Panc1 (cell line): ENCODE data around the gene TPRG1.

Experiments used
- CTCF ChIP-seq: fragments of 450-650 bp; IDR thresholded peaks from 2 replicates; pipeline ENCODE4 v1.5.1; 2017; ENCODE audit warnings: mild to moderate bottlenecking
- POLR2AphosphoS5 ChIP-seq: IDR thresholded peaks from 2 replicates; pipeline ENCODE4 v1.6.1; 2012; ENCODE audit warnings: mild to moderate bottlenecking, low read depth, low read length, moderate library complexity
- SIN3A ChIP-seq: IDR thresholded peaks from 2 replicates; pipeline ENCODE4 v1.6.1; 2012; ENCODE audit warnings: low read depth, mild to moderate bottlenecking, low read length, moderate library complexity, borderline replicate concordance; ENCODE audit not compliant: insufficient read depth
- TCF7L2 ChIP-seq: IDR thresholded peaks from 2 replicates; pipeline ENCODE4 v1.6.1; 2011; ENCODE audit warnings: mild to moderate bottlenecking, low read depth, low read length, inconsistent platforms
- TF ChIP-seq, protein P1 (sequence below), 2 experiments: IDR thresholded peaks; 2 replicates each; pipeline ENCODE4 v1.6.1; 2011 to 2012; ENCODE audit warnings: low read depth in 2 of 2, control low read depth in 1 of 2, low read length in 1 of 2, mild to moderate bottlenecking in 1 of 2, moderate library complexity in 1 of 2; ENCODE audit not compliant: insufficient read depth in 1 of 2

GRCh38 chr3:189184566-189184965 is 12.8 kb downstream of the TPRG1 start:
- TF ChIP-seq CTCF: no peak
- TF ChIP-seq, protein P1, sequence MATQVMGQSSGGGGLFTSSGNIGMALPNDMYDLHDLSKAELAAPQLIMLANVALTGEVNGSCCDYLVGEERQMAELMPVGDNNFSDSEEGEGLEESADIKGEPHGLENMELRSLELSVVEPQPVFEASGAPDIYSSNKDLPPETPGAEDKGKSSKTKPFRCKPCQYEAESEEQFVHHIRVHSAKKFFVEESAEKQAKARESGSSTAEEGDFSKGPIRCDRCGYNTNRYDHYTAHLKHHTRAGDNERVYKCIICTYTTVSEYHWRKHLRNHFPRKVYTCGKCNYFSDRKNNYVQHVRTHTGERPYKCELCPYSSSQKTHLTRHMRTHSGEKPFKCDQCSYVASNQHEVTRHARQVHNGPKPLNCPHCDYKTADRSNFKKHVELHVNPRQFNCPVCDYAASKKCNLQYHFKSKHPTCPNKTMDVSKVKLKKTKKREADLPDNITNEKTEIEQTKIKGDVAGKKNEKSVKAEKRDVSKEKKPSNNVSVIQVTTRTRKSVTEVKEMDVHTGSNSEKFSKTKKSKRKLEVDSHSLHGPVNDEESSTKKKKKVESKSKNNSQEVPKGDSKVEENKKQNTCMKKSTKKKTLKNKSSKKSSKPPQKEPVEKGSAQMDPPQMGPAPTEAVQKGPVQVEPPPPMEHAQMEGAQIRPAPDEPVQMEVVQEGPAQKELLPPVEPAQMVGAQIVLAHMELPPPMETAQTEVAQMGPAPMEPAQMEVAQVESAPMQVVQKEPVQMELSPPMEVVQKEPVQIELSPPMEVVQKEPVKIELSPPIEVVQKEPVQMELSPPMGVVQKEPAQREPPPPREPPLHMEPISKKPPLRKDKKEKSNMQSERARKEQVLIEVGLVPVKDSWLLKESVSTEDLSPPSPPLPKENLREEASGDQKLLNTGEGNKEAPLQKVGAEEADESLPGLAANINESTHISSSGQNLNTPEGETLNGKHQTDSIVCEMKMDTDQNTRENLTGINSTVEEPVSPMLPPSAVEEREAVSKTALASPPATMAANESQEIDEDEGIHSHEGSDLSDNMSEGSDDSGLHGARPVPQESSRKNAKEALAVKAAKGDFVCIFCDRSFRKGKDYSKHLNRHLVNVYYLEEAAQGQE (IDR thresholded peaks at IDR 0.05; ENCODE audit: insufficient read depth in 1 of 2, low read depth in 2 of 2, low read length in 1 of 2): no peak
- TF ChIP-seq POLR2AphosphoS5: no peak
- TF ChIP-seq TCF7L2: no peak
- TF ChIP-seq SIN3A: no peak
